Central memory CD8-positive, alpha-beta T cell (primary cell): ENCODE measurements around the gene RAC3.

Experiments used
- ATAC-seq: fragments of 150-1000 bp; cut with Tn5 transposase; replicated peaks from 2 replicates; pipeline ENCODE4 v1.10.0; 2022; ENCODE audit warnings: mild to moderate bottlenecking, moderate FRiP score, moderate number of reproducible peaks; ENCODE audit not compliant: poor library complexity, severe bottlenecking; ENCODE audit errors: extremely low read depth
- DNase-seq, 2 donors: peaks; one replicate each; pipeline ENCODE4 v3.0.0; 2021; ENCODE audit warnings: low spot score in 2 of 2
- H3K27ac Mint-ChIP-seq: one replicate; pipeline ENCODE4 v1.8.0; 2022; ENCODE audit warnings: low read depth, mild to moderate bottlenecking, moderate library complexity, mixed read lengths
- H3K27me3 Mint-ChIP-seq: one replicate; pipeline ENCODE4 v1.8.0; 2022; ENCODE audit warnings: mixed read lengths
- H3K36me3 Mint-ChIP-seq: one replicate; pipeline ENCODE4 v1.8.0; 2022; ENCODE audit warnings: mild to moderate bottlenecking, moderate library complexity, mixed read lengths; ENCODE audit not compliant: insufficient read depth
- H3K4me1 Mint-ChIP-seq: one replicate; pipeline ENCODE4 v1.8.0; 2022; ENCODE audit warnings: mixed read lengths
- H3K4me3 Mint-ChIP-seq: one replicate; pipeline ENCODE4 v1.8.0; 2022; ENCODE audit warnings: mild to moderate bottlenecking, moderate library complexity, mixed read lengths
- H3K9me3 Mint-ChIP-seq: one replicate; pipeline ENCODE4 v1.8.0; 2022; ENCODE audit warnings: mixed read lengths

Gene RAC3

GRCh38 chr17:81994593-81995462, 36.6 kb upstream of the RAC3 start:
- no peak overlapping the region for H3K4me3 Mint-ChIP-seq
- H3K9me3 Mint-ChIP-seq: no peaks in the 10 kb centered on the region
- H3K27ac Mint-ChIP-seq: no peak overlapping the region
- H3K4me1 Mint-ChIP-seq: peaks cover 6% of the 10 kb centered on the region
- no peak for DNase-seq
- H3K36me3 Mint-ChIP-seq: peaks cover 8% of the 10 kb centered on the region
- ATAC-seq: no peak
- H3K27me3 Mint-ChIP-seq: no peaks in the 10 kb centered on the region

GRCh38 chr17:81995463-81996231, 35.8 kb upstream of the RAC3 start:
- Mint-ChIP-seq H3K36me3 (peaks cover 6% of the 10 kb centered on the region), H3K27me3 (no peaks in the 10 kb centered on the region), H3K9me3 (no peaks in the 10 kb centered on the region), H3K4me1 (peaks cover 3% of the 10 kb centered on the region), H3K4me3 (no peak overlapping the region), H3K27ac (no peak overlapping the region)
- ATAC-seq: no peak
- DNase-seq: no peak

GRCh38 chr17:81996232-81996756, 35.2 kb upstream of the RAC3 start:
- Mint-ChIP-seq H3K36me3 (peaks cover 6% of the 10 kb centered on the region), H3K9me3 (no peaks in the 10 kb centered on the region), H3K4me1 (no peaks in the 10 kb centered on the region), H3K4me3 (no peak overlapping the region), H3K27me3 (no peaks in the 10 kb centered on the region), H3K27ac (no peak overlapping the region)
- DNase-seq: no peak
- no peak for ATAC-seq

- Mint-ChIP-seq H3K9me3 (no peaks in the 10 kb centered on the region), H3K4me3 (no peak overlapping the region), H3K27me3 (no peaks in the 10 kb centered on the region), H3K4me1 (no peaks in the 10 kb centered on the region), H3K27ac (no peak overlapping the region), H3K36me3 (peaks cover 6% of the 10 kb centered on the region)
- DNase-seq (no peak), ATAC-seq (no peak)
Measured at GRCh38 chr17:81996757-81997441, 34.6 kb upstream of the RAC3 start.

GRCh38 chr17:81998212-81998611, 33.3 kb upstream of the RAC3 start:
- Mint-ChIP-seq H3K9me3 (no peaks in the 10 kb centered on the region), H3K27me3 (no peaks in the 10 kb centered on the region), H3K4me1 (no peaks in the 10 kb centered on the region), H3K4me3 (no peak overlapping the region), H3K27ac (no peak overlapping the region), H3K36me3 (peaks cover 6% of the 10 kb centered on the region)
- DNase-seq (no peak), ATAC-seq (no peak)

- Mint-ChIP-seq H3K36me3 (peaks cover 6% of the 10 kb centered on the region), H3K27me3 (no peaks in the 10 kb centered on the region), H3K9me3 (no peaks in the 10 kb centered on the region), H3K27ac (no peak overlapping the region), H3K4me3 (no peak overlapping the region), H3K4me1 (no peaks in the 10 kb centered on the region)
- ATAC-seq: no peak
- DNase-seq: no peak
Measured at GRCh38 chr17:81998691-81999438, 32.6 kb upstream of the RAC3 start.

- Mint-ChIP-seq H3K4me1 (no peaks in the 10 kb centered on the region), H3K9me3 (no peaks in the 10 kb centered on the region), H3K27ac (no peak overlapping the region), H3K4me3 (no peak overlapping the region), H3K36me3 (peaks cover 3% of the 10 kb centered on the region), H3K27me3 (no peaks in the 10 kb centered on the region)
- DNase-seq (no peak), ATAC-seq (no peak)
Measured at GRCh38 chr17:81999587-81999975, 31.9 kb upstream of the RAC3 start.

- H3K36me3 Mint-ChIP-seq: peaks cover 3% of the 10 kb centered on the region
- H3K9me3 Mint-ChIP-seq: no peaks in the 10 kb centered on the region
- H3K27me3 Mint-ChIP-seq: no peaks in the 10 kb centered on the region
- no peaks in the 10 kb centered on the region for H3K4me1 Mint-ChIP-seq
- no peak overlapping the region for H3K4me3 Mint-ChIP-seq
- ATAC-seq: no peak
- H3K27ac Mint-ChIP-seq: no peak overlapping the region
- no peak for DNase-seq
Measured at GRCh38 chr17:81999976-82000802, 31.3 kb upstream of the RAC3 start.

GRCh38 chr17:82000803-82001570, 30.5 kb upstream of the RAC3 start:
- Mint-ChIP-seq H3K27me3 (no peaks in the 10 kb centered on the region), H3K9me3 (no peaks in the 10 kb centered on the region), H3K27ac (no peak overlapping the region), H3K4me3 (no peak overlapping the region), H3K36me3 (peaks cover 3% of the 10 kb centered on the region), H3K4me1 (no peaks in the 10 kb centered on the region)
- DNase-seq (no peak), ATAC-seq (no peak)

GRCh38 chr17:82001571-82002056, 29.9 kb upstream of the RAC3 start:
- H3K4me1 Mint-ChIP-seq: no peaks in the 10 kb centered on the region
- no peak overlapping the region for H3K27ac Mint-ChIP-seq
- no peaks in the 10 kb centered on the region for H3K9me3 Mint-ChIP-seq
- ATAC-seq: no peak
- H3K36me3 Mint-ChIP-seq: peaks cover 4% of the 10 kb centered on the region
- no peaks in the 10 kb centered on the region for H3K27me3 Mint-ChIP-seq
- no peak for DNase-seq
- no peak overlapping the region for H3K4me3 Mint-ChIP-seq
